Immature natural killer cell (primary cell): ENCODE results near the gene ERO1A. TPM values are rescaled to one million over a fixed set of nuclear protein-coding genes. Genes with fewer than 3 reads are reported as not detected.
"Not testable (repeated sequence)": the region's sequence is repeated elsewhere in the genome, so short reads cannot be mapped to it uniquely, and the experiment has no call there.

Experiments
- DNase-seq, 3 donors: peaks; one replicate each; pipeline ENCODE4 v3.0.0; 2022; ENCODE audit warnings: mixed read lengths in 1 of 3
- H3K27ac Mint-ChIP-seq, 6 donors: one replicate each; pipeline ENCODE4 v1.8.0; 2020; ENCODE audit warnings: mixed read lengths in 6 of 6, mild to moderate bottlenecking in 5 of 6, inconsistent platforms in 4 of 6, moderate library complexity in 3 of 6
- H3K27me3 Mint-ChIP-seq, 3 donors: one replicate each; pipeline ENCODE4 v1.8.0; 2020 to 2021; ENCODE audit warnings: low read depth in 3 of 3, mild to moderate bottlenecking in 3 of 3, mixed read lengths in 3 of 3, moderate library complexity in 3 of 3, inconsistent platforms in 1 of 3
- H3K36me3 Mint-ChIP-seq, 3 donors: one replicate each; pipeline ENCODE4 v1.8.0; 2020; ENCODE audit warnings: mixed read lengths in 3 of 3, inconsistent platforms in 2 of 3, mild to moderate bottlenecking in 2 of 3
- H3K4me1 Mint-ChIP-seq, 2 donors: one replicate each; pipeline ENCODE4 v1.8.0; 2020; ENCODE audit warnings: inconsistent platforms in 2 of 2, mild to moderate bottlenecking in 2 of 2, mixed read lengths in 2 of 2, moderate library complexity in 1 of 2
- H3K4me3 Mint-ChIP-seq, 5 donors: one replicate each; pipeline ENCODE4 v1.8.0; 2020; ENCODE audit warnings: mild to moderate bottlenecking in 5 of 5, mixed read lengths in 5 of 5, inconsistent platforms in 3 of 5, moderate library complexity in 3 of 5
- H3K9me3 Mint-ChIP-seq, 6 donors: one replicate each; pipeline ENCODE4 v1.8.0; 2020; ENCODE audit warnings: mild to moderate bottlenecking in 6 of 6, mixed read lengths in 6 of 6, inconsistent platforms in 4 of 6, moderate library complexity in 3 of 6
- polyA plus RNA-seq, 3 donors: library from polyadenylated mRNA; unstranded; fragments of 300-500 nt; fragmentation: Illumina TruSeq; gene quantifications; one replicate each; pipeline ENCODE4 v1.2.3, GENCODE V29; 2021

ERO1A gene
- polyA plus RNA-seq: 10 to 100 TPM; 19.3 to 25.8 (median 25.1) TPM

- Mint-ChIP-seq H3K27me3 (peaks cover 0 to 10% (median 2%) of the 10 kb centered on the region in 3 donors), H3K9me3 (no peaks in the 10 kb centered on the region), H3K4me1 (peaks cover 23 to 46% of the 10 kb centered on the region in 2 donors), H3K36me3 (no peaks in the 10 kb centered on the region), H3K27ac (peak within 1 kb of the TSS; percentile 92 to 97 (median 95)), H3K4me3 (peak within 1 kb of the TSS; percentile 97 to 100 (median 98))
- DNase-seq: peak; percentile 70 to 74 (median 73)
These were observed at the start of gene ERO1A for GRCh38 chr14:52695481-52696091. TSS of gene ERO1A (minus strand) at chr14:52695558. CDS start at chr14:52695481, 77 bp downstream.

- Mint-ChIP-seq H3K27ac (peak overlapping the region; percentile 86 to 94 (median 92)), H3K4me1 (peaks cover 42 to 67% of the 10 kb centered on the region in 2 donors), H3K4me3 (peak overlapping the region; percentile 62 to 85 (median 75)), H3K27me3 (no peaks in the 10 kb centered on the region), H3K9me3 (no peaks in the 10 kb centered on the region), H3K36me3 (peaks cover 9 to 21% (median 18%) of the 10 kb centered on the region in 3 donors)
- DNase-seq: peak in 2 of 3 donors; percentile 5 to 8
These were observed 46.5 kb upstream of the ERO1A start for GRCh38 chr14:52741865-52742264.

- H3K27ac Mint-ChIP-seq: peak overlapping the region; percentile 59 to 92 (median 76)
- H3K4me3 Mint-ChIP-seq: no peak overlapping the region
- no peak for DNase-seq
- H3K36me3 Mint-ChIP-seq: peaks cover 3 to 18% (median 13%) of the 10 kb centered on the region in 3 donors
- H3K4me1 Mint-ChIP-seq: peaks cover 46 to 78% of the 10 kb centered on the region in 2 donors
- H3K9me3 Mint-ChIP-seq: no peaks in the 10 kb centered on the region
- no peaks in the 10 kb centered on the region for H3K27me3 Mint-ChIP-seq
These were observed 45.4 kb upstream of the ERO1A start for GRCh38 chr14:52740751-52741150.

GRCh38 chr14:52738409-52738808, 43.1 kb upstream of the ERO1A start:
- Mint-ChIP-seq H3K27ac (peak overlapping the region in 4 of 6 donors; percentile 13 to 84 (median 67)), H3K4me3 (no peak overlapping the region)
- no peak for DNase-seq

GRCh38 chr14:52735921-52736489, 40.6 kb upstream of the ERO1A start:
- Mint-ChIP-seq H3K36me3 (peaks cover 12 to 20% (median 19%) of the 10 kb centered on the region in 3 donors), H3K27me3 (no peaks in the 10 kb centered on the region), H3K9me3 (no peaks in the 10 kb centered on the region), H3K4me1 (peaks cover 37 to 83% of the 10 kb centered on the region in 2 donors), H3K27ac (peak overlapping the region; percentile 18 to 68 (median 35)), H3K4me3 (no peak overlapping the region)
- DNase-seq: no peak

More at GRCh38 chr14:52738409-52738808, 43.1 kb upstream of the ERO1A start:
- Mint-ChIP-seq H3K4me1 (peaks cover 44 to 87% of the 10 kb centered on the region in 2 donors), H3K27me3 (no peaks in the 10 kb centered on the region), H3K9me3 (no peaks in the 10 kb centered on the region), H3K36me3 (peaks cover 6 to 22% (median 14%) of the 10 kb centered on the region in 3 donors)

- H3K27ac Mint-ChIP-seq: no peak overlapping the region
- H3K9me3 Mint-ChIP-seq: no peaks in the 10 kb centered on the region
- peaks cover 39 to 81% of the 10 kb centered on the region in 2 donors for H3K4me1 Mint-ChIP-seq
- H3K27me3 Mint-ChIP-seq: peaks cover 5 to 7% (median 5%) of the 10 kb centered on the region in 3 donors
- no peak for DNase-seq
- peaks cover 11 to 20% (median 12%) of the 10 kb centered on the region in 3 donors for H3K36me3 Mint-ChIP-seq
- H3K4me3 Mint-ChIP-seq: no peak overlapping the region
These were observed 38.5 kb upstream of the ERO1A start for GRCh38 chr14:52733824-52734223.

- peak overlapping the region; percentile 86 to 96 (median 91) for H3K27ac Mint-ChIP-seq
- peaks cover 5 to 7% (median 5%) of the 10 kb centered on the region in 3 donors for H3K27me3 Mint-ChIP-seq
- no peak for DNase-seq
- no peaks in the 10 kb centered on the region for H3K9me3 Mint-ChIP-seq
- H3K36me3 Mint-ChIP-seq: peaks cover 6 to 23% (median 12%) of the 10 kb centered on the region in 3 donors
- peak overlapping the region; percentile 84 to 93 (median 91) for H3K4me3 Mint-ChIP-seq
- H3K4me1 Mint-ChIP-seq: peaks cover 28 to 51% of the 10 kb centered on the region in 2 donors
These were observed 35.4 kb upstream of the ERO1A start for GRCh38 chr14:52730709-52731111.

GRCh38 chr14:52729925-52730708, 34.8 kb upstream of the ERO1A start, which contains the start of gene STYX:
TSS of gene STYX (plus strand) at chr14:52730166. CDS start at chr14:52730475, 309 bp downstream.
- Mint-ChIP-seq H3K4me3 (peak within 1 kb of the TSS; percentile 84 to 93 (median 91)), H3K36me3 (peaks cover 7 to 24% (median 12%) of the 10 kb centered on the region in 3 donors), H3K4me1 (peaks cover 28 to 45% of the 10 kb centered on the region in 2 donors), H3K27ac (peak within 1 kb of the TSS; percentile 86 to 96 (median 91)), H3K27me3 (peaks cover 5 to 8% (median 7%) of the 10 kb centered on the region in 3 donors), H3K9me3 (no peaks in the 10 kb centered on the region)
- DNase-seq: peak; percentile 95 to 97 (median 97)

- no peak for DNase-seq
- Mint-ChIP-seq H3K27me3 (peaks cover 5 to 8% (median 7%) of the 10 kb centered on the region in 3 donors), H3K4me1 (peaks cover 27 to 44% of the 10 kb centered on the region in 2 donors), H3K27ac (peak overlapping the region; percentile 86 to 96 (median 90)), H3K4me3 (peak overlapping the region; percentile 84 to 93 (median 91)), H3K36me3 (peaks cover 10 to 28% (median 12%) of the 10 kb centered on the region in 3 donors), H3K9me3 (no peaks in the 10 kb centered on the region)
These were observed 34.2 kb upstream of the ERO1A start for GRCh38 chr14:52729585-52729924.

- Mint-ChIP-seq H3K4me3 (peak overlapping the region; percentile 33 to 66 (median 56)), H3K36me3 (peaks cover 7 to 29% (median 8%) of the 10 kb centered on the region in 3 donors), H3K27ac (peak overlapping the region in 5 of 6 donors; percentile 45 to 77 (median 57)), H3K4me1 (peaks cover 24 to 38% of the 10 kb centered on the region in 2 donors)
- H3K9me3 Mint-ChIP-seq, H3K27me3 Mint-ChIP-seq, DNase-seq: not testable (repeated sequence)
These were observed 33.7 kb upstream of the ERO1A start for GRCh38 chr14:52729035-52729434.

- H3K4me1 Mint-ChIP-seq: peaks cover 16 to 23% of the 10 kb centered on the region in 2 donors
- not testable (repeated sequence) for H3K27me3 Mint-ChIP-seq, DNase-seq, H3K27ac Mint-ChIP-seq, H3K4me3 Mint-ChIP-seq, H3K9me3 Mint-ChIP-seq
- H3K36me3 Mint-ChIP-seq: peaks cover 6 to 31% (median 12%) of the 10 kb centered on the region in 3 donors
These were observed 32.2 kb upstream of the ERO1A start for GRCh38 chr14:52727509-52727908.

- Mint-ChIP-seq H3K36me3 (peaks cover 19 to 52% (median 19%) of the 10 kb centered on the region in 3 donors), H3K4me3 (no peak overlapping the region), H3K27me3 (peaks cover 0 to 3% (median 0%) of the 10 kb centered on the region in 3 donors), H3K9me3 (no peaks in the 10 kb centered on the region), H3K27ac (peak overlapping the region in 2 of 6 donors; percentile 4 to 52), H3K4me1 (peaks cover 0 to 1% of the 10 kb centered on the region in 2 donors)
- no peak for DNase-seq
These were observed 28.9 kb upstream of the ERO1A start for GRCh38 chr14:52724360-52724644.

- H3K27ac Mint-ChIP-seq: peak overlapping the region in 4 of 6 donors; percentile 4 to 68 (median 49)
- peaks cover 19 to 58% (median 20%) of the 10 kb centered on the region in 3 donors for H3K36me3 Mint-ChIP-seq
- no peak overlapping the region for H3K4me3 Mint-ChIP-seq
- peaks cover 0 to 1% of the 10 kb centered on the region in 2 donors for H3K4me1 Mint-ChIP-seq
- H3K27me3 Mint-ChIP-seq: peaks cover 0 to 3% (median 0%) of the 10 kb centered on the region in 3 donors
- H3K9me3 Mint-ChIP-seq: no peaks in the 10 kb centered on the region
- no peak for DNase-seq
These were observed 28.4 kb upstream of the ERO1A start for GRCh38 chr14:52723514-52724359.
